Retinal pigment epithelial cell (primary cell): ENCODE measurements around the gene AKAP13.

Experiments
- DNase-seq: peaks from one replicate; pipeline ENCODE4 v3.0.0-alpha.2; 2010; ENCODE audit warnings: low read depth
- H3K4me3 ChIP-seq: 2 replicates; pipeline ENCODE4 v1.5.1; 2011; ENCODE audit warnings: mild to moderate bottlenecking, low read length, control low read depth, moderate library complexity
- CTCF ChIP-seq: conservative IDR thresholded peaks from 2 replicates; pipeline ENCODE4 v1.5.1; 2011; ENCODE audit warnings: low read depth, low read length, control low read depth, inconsistent platforms

The AKAP13 gene

GRCh38 chr15:85625856-85626255 lies 245.5 kb downstream of the AKAP13 start:
- TF ChIP-seq CTCF, result no peak
- H3K4me3 ChIP-seq, result no peak overlapping the region
- no peak for DNase-seq

GRCh38 chr15:85627213-85627935 lies 247.0 kb downstream of the AKAP13 start:
- no peak for DNase-seq
- TF ChIP-seq CTCF, result no peak
- H3K4me3 ChIP-seq, result no peak overlapping the region

GRCh38 chr15:85630311-85630710 lies 249.9 kb downstream of the AKAP13 start:
- no peak overlapping the region for H3K4me3 ChIP-seq
- no peak for TF ChIP-seq CTCF
- DNase-seq, result no peak

- H3K4me3 ChIP-seq, result no peak overlapping the region
- TF ChIP-seq CTCF, result no peak
- DNase-seq, result no peak
Measured at GRCh38 chr15:85631018-85631417, 250.6 kb downstream of the AKAP13 start.

GRCh38 chr15:85632014-85632413 lies 251.6 kb downstream of the AKAP13 start:
- no peak for DNase-seq
- no peak for TF ChIP-seq CTCF
- no peak overlapping the region for H3K4me3 ChIP-seq

GRCh38 chr15:85633859-85634258 lies 253.5 kb downstream of the AKAP13 start:
- no peak overlapping the region for H3K4me3 ChIP-seq
- no peak for TF ChIP-seq CTCF
- DNase-seq, result no peak

GRCh38 chr15:85636351-85636750 lies 255.9 kb downstream of the AKAP13 start:
- H3K4me3 ChIP-seq, result no peak overlapping the region
- DNase-seq, result no peak
- no peak for TF ChIP-seq CTCF
